Muscle layer of colon (tissue), 2 donors: Measurements from ENCODE around the gene DGKB.

Source experiments
- H3K27ac ChIP-seq: one replicate; pipeline ENCODE4 v1.7.0; 2013; ENCODE audit warnings: low read depth, mild to moderate bottlenecking, low read length, moderate library complexity
- H3K27me3 ChIP-seq, 2 donors: one replicate each; pipeline ENCODE4 v1.7.0; 2013; ENCODE audit warnings: low read length in 2 of 2, mild to moderate bottlenecking in 2 of 2; ENCODE audit not compliant: insufficient read depth in 2 of 2, control insufficient read depth in 1 of 2
- H3K36me3 ChIP-seq: one replicate; pipeline ENCODE4 v1.7.0; 2013; ENCODE audit warnings: mild to moderate bottlenecking, low read length; ENCODE audit not compliant: insufficient read depth
- H3K4me1 ChIP-seq: one replicate; pipeline ENCODE4 v1.7.0; 2013; ENCODE audit warnings: mild to moderate bottlenecking, low read length; ENCODE audit not compliant: insufficient read depth
- H3K4me3 ChIP-seq, 2 donors: one replicate each; pipeline ENCODE4 v1.7.0; 2013; ENCODE audit warnings: low read length in 2 of 2, low read depth in 1 of 2, mild to moderate bottlenecking in 1 of 2, moderate library complexity in 1 of 2
- H3K9ac ChIP-seq: one replicate; pipeline ENCODE4 v1.7.0; 2013; ENCODE audit warnings: low read length
- H3K9me3 ChIP-seq: one replicate; pipeline ENCODE4 v1.7.0; 2013; ENCODE audit warnings: mild to moderate bottlenecking, low read length
- donor health status: abdominal sarcoma.
- donor health status: Adenocarcinoma of cecum.

DGKB gene

GRCh38 chr7:14322724-14323123 is 579.8 kb downstream of the DGKB start:
- Histone ChIP-seq H3K9ac (no peak overlapping the region), H3K36me3 (no peaks in the 10 kb centered on the region), H3K4me3 (no peak overlapping the region), H3K27me3 (no peaks in the 10 kb centered on the region), H3K4me1 (no peaks in the 10 kb centered on the region), H3K9me3 (no peaks in the 10 kb centered on the region), H3K27ac (no peak overlapping the region)

- Histone ChIP-seq H3K4me3 (no peak overlapping the region), H3K9ac (no peak overlapping the region), H3K9me3 (no peaks in the 10 kb centered on the region), H3K36me3 (no peaks in the 10 kb centered on the region), H3K27ac (no peak overlapping the region), H3K27me3 (no peaks in the 10 kb centered on the region), H3K4me1 (no peaks in the 10 kb centered on the region)
Observed at GRCh38 chr7:14321947-14322346, 580.6 kb downstream of the DGKB start.

- no peak overlapping the region for H3K4me3 ChIP-seq
- no peak overlapping the region for H3K27ac ChIP-seq
- no peaks in the 10 kb centered on the region for H3K4me1 ChIP-seq
- H3K27me3 ChIP-seq, result no peaks in the 10 kb centered on the region
- H3K9ac ChIP-seq, result no peak overlapping the region
- no peaks in the 10 kb centered on the region for H3K36me3 ChIP-seq
- no peaks in the 10 kb centered on the region for H3K9me3 ChIP-seq
Observed at GRCh38 chr7:14309432-14309831, 593.1 kb downstream of the DGKB start.

GRCh38 chr7:14305233-14305866 is 597.2 kb downstream of the DGKB start:
- H3K4me3 ChIP-seq, result no peak overlapping the region
- no peaks in the 10 kb centered on the region for H3K27me3 ChIP-seq
- no peaks in the 10 kb centered on the region for H3K36me3 ChIP-seq
- H3K9ac ChIP-seq, result no peak overlapping the region
- no peak overlapping the region for H3K27ac ChIP-seq
- no peaks in the 10 kb centered on the region for H3K4me1 ChIP-seq
- H3K9me3 ChIP-seq, result no peaks in the 10 kb centered on the region

GRCh38 chr7:14303536-14303935 is 599.0 kb downstream of the DGKB start:
- H3K4me1 ChIP-seq, result no peaks in the 10 kb centered on the region
- H3K27me3 ChIP-seq, result no peaks in the 10 kb centered on the region
- H3K9ac ChIP-seq, result no peak overlapping the region
- H3K36me3 ChIP-seq, result no peaks in the 10 kb centered on the region
- H3K4me3 ChIP-seq, result no peak overlapping the region
- H3K27ac ChIP-seq, result no peak overlapping the region
- no peaks in the 10 kb centered on the region for H3K9me3 ChIP-seq

- no peak overlapping the region for H3K9ac ChIP-seq
- no peak overlapping the region for H3K4me3 ChIP-seq
- no peak overlapping the region for H3K27ac ChIP-seq
- no peaks in the 10 kb centered on the region for H3K4me1 ChIP-seq
- H3K9me3 ChIP-seq, result no peaks in the 10 kb centered on the region
- no peaks in the 10 kb centered on the region for H3K27me3 ChIP-seq
- H3K36me3 ChIP-seq, result no peaks in the 10 kb centered on the region
Observed at GRCh38 chr7:14294637-14295036, 607.9 kb downstream of the DGKB start.

- Histone ChIP-seq H3K9me3 (no peaks in the 10 kb centered on the region), H3K36me3 (no peaks in the 10 kb centered on the region)
Observed at GRCh38 chr7:14293434-14293833, 609.1 kb downstream of the DGKB start.

GRCh38 chr7:14292737-14293136 is 609.8 kb downstream of the DGKB start:
- no peak overlapping the region for H3K9ac ChIP-seq
- H3K36me3 ChIP-seq, result no peaks in the 10 kb centered on the region
- no peaks in the 10 kb centered on the region for H3K4me1 ChIP-seq
- no peak overlapping the region for H3K4me3 ChIP-seq
- H3K27me3 ChIP-seq, result no peaks in the 10 kb centered on the region
- no peak overlapping the region for H3K27ac ChIP-seq
- H3K9me3 ChIP-seq, result no peaks in the 10 kb centered on the region

More at GRCh38 chr7:14293434-14293833, 609.1 kb downstream of the DGKB start:
- no peak overlapping the region for H3K9ac ChIP-seq
- no peak overlapping the region for H3K4me3 ChIP-seq
- no peaks in the 10 kb centered on the region for H3K27me3 ChIP-seq
- no peaks in the 10 kb centered on the region for H3K4me1 ChIP-seq
- H3K27ac ChIP-seq, result no peak overlapping the region

- H3K9ac ChIP-seq, result no peak overlapping the region
- H3K4me1 ChIP-seq, result no peaks in the 10 kb centered on the region
- no peak overlapping the region for H3K27ac ChIP-seq
- no peak overlapping the region for H3K4me3 ChIP-seq
- no peaks in the 10 kb centered on the region for H3K9me3 ChIP-seq
- no peaks in the 10 kb centered on the region for H3K36me3 ChIP-seq
- H3K27me3 ChIP-seq, result no peaks in the 10 kb centered on the region
Observed at GRCh38 chr7:14289957-14290356, 612.6 kb downstream of the DGKB start.

GRCh38 chr7:14288701-14289100 is 613.9 kb downstream of the DGKB start:
- Histone ChIP-seq H3K27me3 (no peaks in the 10 kb centered on the region), H3K36me3 (no peaks in the 10 kb centered on the region), H3K4me1 (no peaks in the 10 kb centered on the region), H3K9ac (no peak overlapping the region), H3K4me3 (no peak overlapping the region), H3K27ac (no peak overlapping the region), H3K9me3 (no peaks in the 10 kb centered on the region)

GRCh38 chr7:14287398-14287797 is 615.2 kb downstream of the DGKB start:
- Histone ChIP-seq H3K4me1 (no peaks in the 10 kb centered on the region), H3K36me3 (no peaks in the 10 kb centered on the region), H3K4me3 (no peak overlapping the region), H3K9ac (no peak overlapping the region), H3K27me3 (no peaks in the 10 kb centered on the region), H3K27ac (no peak overlapping the region), H3K9me3 (no peaks in the 10 kb centered on the region)

GRCh38 chr7:14286036-14286435 is 616.5 kb downstream of the DGKB start:
- Histone ChIP-seq H3K9ac (no peak overlapping the region), H3K27ac (no peak overlapping the region), H3K4me1 (no peaks in the 10 kb centered on the region), H3K4me3 (no peak overlapping the region), H3K36me3 (no peaks in the 10 kb centered on the region), H3K9me3 (no peaks in the 10 kb centered on the region), H3K27me3 (no peaks in the 10 kb centered on the region)
